ENCODE results near the gene INSL6.

The INSL6 gene, protein sequence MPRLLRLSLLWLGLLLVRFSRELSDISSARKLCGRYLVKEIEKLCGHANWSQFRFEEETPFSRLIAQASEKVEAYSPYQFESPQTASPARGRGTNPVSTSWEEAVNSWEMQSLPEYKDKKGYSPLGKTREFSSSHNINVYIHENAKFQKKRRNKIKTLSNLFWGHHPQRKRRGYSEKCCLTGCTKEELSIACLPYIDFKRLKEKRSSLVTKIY
- long read RNA-seq, partial matches to known transcripts: 0 of 1 reads
- long read RNA-seq, other reads (novel, unspliced or antisense): 1 of 1 reads

DNA sequence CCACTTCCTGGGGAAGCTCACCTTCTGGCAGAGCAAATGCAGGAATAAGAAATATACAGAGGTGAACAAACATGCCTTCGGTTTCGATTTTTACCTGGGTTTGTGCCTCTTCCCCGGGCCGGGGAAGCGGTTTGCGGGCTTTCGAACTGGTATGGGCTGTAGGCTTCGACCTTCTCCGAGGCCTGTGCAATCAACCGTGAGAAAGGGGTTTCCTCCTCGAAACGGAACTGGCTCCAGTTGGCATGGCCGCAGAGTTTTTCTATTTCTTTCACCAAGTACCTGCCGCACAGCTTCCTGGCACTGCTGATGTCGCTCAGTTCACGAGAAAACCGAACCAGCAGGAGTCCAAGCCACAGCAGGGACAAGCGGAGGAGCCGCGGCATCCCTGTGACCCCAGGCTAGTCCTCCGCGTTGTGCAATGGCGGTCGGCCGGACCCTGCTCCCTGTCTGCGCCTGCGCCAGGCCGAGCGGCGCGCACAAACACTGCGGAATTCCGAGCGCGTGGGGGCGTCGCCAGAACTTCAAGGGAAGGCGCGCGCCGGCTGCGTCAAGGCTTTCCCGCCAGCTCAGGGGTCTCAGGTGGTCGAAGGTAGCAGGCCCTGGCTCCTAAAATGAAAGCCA is at the start of gene INSL6:
Gene INSL6, minus strand, starts transcription at position 420 of the 621 bp plus-strand sequence. Its CDS starts 37 bp downstream, at position 383.
- Histone ChIP-seq H3K27me3 (ENCODE audit: insufficient read depth, poor library complexity, severe bottlenecking) (no peaks in the 10 kb centered on the region), H3K27ac (replicated peaks) (no peak within 1 kb of the TSS), H3K4me3 (replicated peaks; ENCODE audit: insufficient read depth, low read length) (no peak within 1 kb of the TSS)
- TF ChIP-seq, protein P1, sequence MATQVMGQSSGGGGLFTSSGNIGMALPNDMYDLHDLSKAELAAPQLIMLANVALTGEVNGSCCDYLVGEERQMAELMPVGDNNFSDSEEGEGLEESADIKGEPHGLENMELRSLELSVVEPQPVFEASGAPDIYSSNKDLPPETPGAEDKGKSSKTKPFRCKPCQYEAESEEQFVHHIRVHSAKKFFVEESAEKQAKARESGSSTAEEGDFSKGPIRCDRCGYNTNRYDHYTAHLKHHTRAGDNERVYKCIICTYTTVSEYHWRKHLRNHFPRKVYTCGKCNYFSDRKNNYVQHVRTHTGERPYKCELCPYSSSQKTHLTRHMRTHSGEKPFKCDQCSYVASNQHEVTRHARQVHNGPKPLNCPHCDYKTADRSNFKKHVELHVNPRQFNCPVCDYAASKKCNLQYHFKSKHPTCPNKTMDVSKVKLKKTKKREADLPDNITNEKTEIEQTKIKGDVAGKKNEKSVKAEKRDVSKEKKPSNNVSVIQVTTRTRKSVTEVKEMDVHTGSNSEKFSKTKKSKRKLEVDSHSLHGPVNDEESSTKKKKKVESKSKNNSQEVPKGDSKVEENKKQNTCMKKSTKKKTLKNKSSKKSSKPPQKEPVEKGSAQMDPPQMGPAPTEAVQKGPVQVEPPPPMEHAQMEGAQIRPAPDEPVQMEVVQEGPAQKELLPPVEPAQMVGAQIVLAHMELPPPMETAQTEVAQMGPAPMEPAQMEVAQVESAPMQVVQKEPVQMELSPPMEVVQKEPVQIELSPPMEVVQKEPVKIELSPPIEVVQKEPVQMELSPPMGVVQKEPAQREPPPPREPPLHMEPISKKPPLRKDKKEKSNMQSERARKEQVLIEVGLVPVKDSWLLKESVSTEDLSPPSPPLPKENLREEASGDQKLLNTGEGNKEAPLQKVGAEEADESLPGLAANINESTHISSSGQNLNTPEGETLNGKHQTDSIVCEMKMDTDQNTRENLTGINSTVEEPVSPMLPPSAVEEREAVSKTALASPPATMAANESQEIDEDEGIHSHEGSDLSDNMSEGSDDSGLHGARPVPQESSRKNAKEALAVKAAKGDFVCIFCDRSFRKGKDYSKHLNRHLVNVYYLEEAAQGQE (IDR thresholded peaks at IDR 0.05; ENCODE audit: insufficient replicate concordance, low read depth): no peak
- TF ChIP-seq, protein P2, sequence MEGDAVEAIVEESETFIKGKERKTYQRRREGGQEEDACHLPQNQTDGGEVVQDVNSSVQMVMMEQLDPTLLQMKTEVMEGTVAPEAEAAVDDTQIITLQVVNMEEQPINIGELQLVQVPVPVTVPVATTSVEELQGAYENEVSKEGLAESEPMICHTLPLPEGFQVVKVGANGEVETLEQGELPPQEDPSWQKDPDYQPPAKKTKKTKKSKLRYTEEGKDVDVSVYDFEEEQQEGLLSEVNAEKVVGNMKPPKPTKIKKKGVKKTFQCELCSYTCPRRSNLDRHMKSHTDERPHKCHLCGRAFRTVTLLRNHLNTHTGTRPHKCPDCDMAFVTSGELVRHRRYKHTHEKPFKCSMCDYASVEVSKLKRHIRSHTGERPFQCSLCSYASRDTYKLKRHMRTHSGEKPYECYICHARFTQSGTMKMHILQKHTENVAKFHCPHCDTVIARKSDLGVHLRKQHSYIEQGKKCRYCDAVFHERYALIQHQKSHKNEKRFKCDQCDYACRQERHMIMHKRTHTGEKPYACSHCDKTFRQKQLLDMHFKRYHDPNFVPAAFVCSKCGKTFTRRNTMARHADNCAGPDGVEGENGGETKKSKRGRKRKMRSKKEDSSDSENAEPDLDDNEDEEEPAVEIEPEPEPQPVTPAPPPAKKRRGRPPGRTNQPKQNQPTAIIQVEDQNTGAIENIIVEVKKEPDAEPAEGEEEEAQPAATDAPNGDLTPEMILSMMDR (IDR thresholded peaks at IDR 0.05; ENCODE audit: insufficient read depth, low read length): no peak
- TF ChIP-seq GABPA (IDR thresholded peaks at IDR 0.05; ENCODE audit: low read depth) (no peak), SPI1 (IDR thresholded peaks at IDR 0.05; ENCODE audit: borderline replicate concordance, low read depth) (no peak), POLR2AphosphoS5 (IDR thresholded peaks at IDR 0.05; ENCODE audit: low read depth) (no peak)
- DNase-seq (ENCODE audit: low read depth in 1 of 2, low spot score in 1 of 2): no peak

DNA sequence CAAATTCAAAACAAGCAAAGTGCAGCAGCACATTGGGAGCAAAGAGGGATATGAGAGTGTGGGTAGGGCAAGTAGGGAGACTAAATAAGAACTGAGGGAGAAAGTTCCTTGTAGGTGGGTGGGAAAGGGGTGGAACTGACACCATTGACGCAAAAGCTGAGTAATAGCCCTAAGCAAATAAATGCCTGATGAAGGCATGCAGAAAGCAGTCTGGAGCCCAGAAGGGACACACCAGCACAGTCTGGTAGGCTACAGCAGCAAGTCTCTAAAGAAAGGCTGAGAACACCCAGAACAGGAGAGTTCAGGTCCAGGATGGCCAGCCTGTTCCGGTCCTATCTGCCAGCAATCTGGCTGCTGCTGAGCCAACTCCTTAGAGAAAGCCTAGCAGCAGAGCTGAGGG is 45.8 kb upstream of the INSL6 start, which contains the start of gene INSL4:
Gene INSL4, plus strand, starts transcription at position 208 of the 400 bp plus-strand sequence. Its CDS starts 105 bp downstream, at position 313.
- TF ChIP-seq GABPA (IDR thresholded peaks at IDR 0.05; ENCODE audit: low read depth) (no peak), POLR2AphosphoS5 (IDR thresholded peaks at IDR 0.05; ENCODE audit: low read depth) (no peak), SPI1 (IDR thresholded peaks at IDR 0.05; ENCODE audit: borderline replicate concordance, low read depth) (no peak)
- TF ChIP-seq, protein P2 (IDR thresholded peaks at IDR 0.05; ENCODE audit: insufficient read depth, low read length): no peak
- TF ChIP-seq, protein P1 (IDR thresholded peaks at IDR 0.05; ENCODE audit: insufficient replicate concordance, low read depth): no peak
- H3K4me3 ChIP-seq (replicated peaks; ENCODE audit: insufficient read depth, low read length): no peak within 1 kb of the TSS
- H3K27me3 ChIP-seq (ENCODE audit: insufficient read depth, poor library complexity, severe bottlenecking): no peaks in the 10 kb centered on the region
- no peak within 1 kb of the TSS for H3K27ac ChIP-seq (replicated peaks)
- no peak for DNase-seq (ENCODE audit: low read depth in 1 of 2, low spot score in 1 of 2)

DNA sequence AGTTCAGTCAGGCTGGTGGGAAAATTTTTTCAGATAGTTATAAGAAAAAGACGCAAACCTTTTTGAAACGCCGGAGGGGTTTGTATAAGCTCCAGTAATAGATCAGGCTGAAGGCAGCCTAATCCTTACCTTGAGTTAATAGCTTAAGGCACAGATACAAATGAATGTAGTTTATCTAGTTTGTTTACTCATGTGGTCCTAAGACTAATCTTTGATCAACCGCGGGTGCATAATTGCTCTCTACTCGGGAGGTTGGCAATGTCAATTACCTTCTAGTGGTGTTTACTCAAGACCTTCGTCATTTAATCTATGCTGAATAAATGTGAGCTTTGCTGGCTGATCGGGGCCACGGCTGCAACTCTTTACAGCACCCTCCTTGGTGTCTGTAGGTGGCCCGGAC is 45.1 kb upstream of the INSL6 start:
- TF ChIP-seq, protein P2 (IDR thresholded peaks at IDR 0.05; ENCODE audit: insufficient read depth, low read length): no peak
- TF ChIP-seq SPI1 (IDR thresholded peaks at IDR 0.05; ENCODE audit: borderline replicate concordance, low read depth): no peak
- DNase-seq (ENCODE audit: low read depth in 1 of 2, low spot score in 1 of 2): no peak
- H3K4me3 ChIP-seq (replicated peaks; ENCODE audit: insufficient read depth, low read length): no peak overlapping the region

More for the DNA sequence above, 45.1 kb upstream of the INSL6 start:
- Histone ChIP-seq H3K27ac (replicated peaks) (no peak overlapping the region), H3K27me3 (ENCODE audit: insufficient read depth, poor library complexity, severe bottlenecking) (no peaks in the 10 kb centered on the region)
